Right atrium auricular region (tissue), 2 donors: Measurements from ENCODE around the gene CCL18. TPM values are rescaled to one million over a fixed set of nuclear protein-coding genes. Genes with fewer than 3 reads are reported as not detected.
"Not testable (repeated sequence)": the region's sequence is repeated elsewhere in the genome, so short reads cannot be mapped to it uniquely, and the experiment has no call there.

Source experiments
- DNase-seq: peaks from one replicate; pipeline ENCODE4 v3.0.0-alpha.2; 2019; ENCODE audit warnings: low spot score
- H3K27ac ChIP-seq, 2 donors: fragments of 200-600 bp; sonication (generic); 1 replicate in 1 of 2; 2 replicates in 1 of 2; pipeline ENCODE4 v1.5.1; 2016 to 2019
- H3K27me3 ChIP-seq, 2 donors: fragments of 200-600 bp; sonication (generic); one replicate each; pipeline versions ENCODE4 v1.5.1 to v1.6.0; 2017 to 2019
- H3K36me3 ChIP-seq: fragments of 200-600 bp; sonication (generic); one replicate; pipeline ENCODE4 v1.5.1; 2016
- H3K4me1 ChIP-seq, 2 donors: fragments of 200-600 bp; sonication (generic); one replicate each; pipeline versions ENCODE4 v1.5.1 to v1.6.0; 2017 to 2019
- H3K4me3 ChIP-seq, 2 donors: fragments of 200-600 bp; sonication (generic); 1 replicate in 1 of 2; 2 replicates in 1 of 2; pipeline ENCODE4 v1.5.1; 2017 to 2019; ENCODE audit warnings: mild to moderate bottlenecking in 1 of 2, moderate library complexity in 1 of 2
- H3K9me3 ChIP-seq, 2 donors: fragments of 200-600 bp; sonication (generic); one replicate each; pipeline ENCODE4 v1.5.1; 2019
- CTCF ChIP-seq, 2 donors: fragments of 200-600 bp; sonication (generic); IDR thresholded peaks; one replicate each; pipeline ENCODE4 v1.5.1; 2019; ENCODE audit warnings: antibody characterized with exemption in 2 of 2
- total RNA-seq, 2 donors: library from RNA; depleted of rRNA; stranded (reverse); fragments of >200 nt; gene quantifications; one replicate each; pipeline ENCODE4 v1.1.0, GENCODE V29; 2016

The CCL18 gene
- total RNA-seq, 2 donors from 2014 or later, result 1.0 to 3.6 TPM

- H3K27me3 ChIP-seq, result no peaks in the 10 kb centered on the region
- H3K4me1 ChIP-seq, result no peaks in the 10 kb centered on the region
- no peak for TF ChIP-seq CTCF (IDR thresholded peaks at IDR 0.05)
- no peaks in the 10 kb centered on the region for H3K36me3 ChIP-seq
- no peak overlapping the region for H3K4me3 ChIP-seq
- H3K9me3 ChIP-seq, result no peaks in the 10 kb centered on the region
- DNase-seq, result no peak
- H3K27ac ChIP-seq, result no peak overlapping the region
These were observed 53.7 kb downstream of the CCL18 start for GRCh38 chr17:36117505-36118382.

GRCh38 chr17:36118477-36119353, 54.6 kb downstream of the CCL18 start:
- no peaks in the 10 kb centered on the region for H3K9me3 ChIP-seq
- H3K4me3 ChIP-seq, result no peak overlapping the region
- H3K27me3 ChIP-seq, result no peaks in the 10 kb centered on the region
- H3K27ac ChIP-seq, result no peak overlapping the region
- no peak for TF ChIP-seq CTCF (IDR thresholded peaks at IDR 0.05)
- DNase-seq, result no peak
- no peaks in the 10 kb centered on the region for H3K36me3 ChIP-seq
- no peaks in the 10 kb centered on the region for H3K4me1 ChIP-seq

- no peaks in the 10 kb centered on the region for H3K27me3 ChIP-seq
- TF ChIP-seq CTCF (IDR thresholded peaks at IDR 0.05), result no peak
- H3K4me1 ChIP-seq, result no peaks in the 10 kb centered on the region
- no peaks in the 10 kb centered on the region for H3K36me3 ChIP-seq
- H3K4me3 ChIP-seq, result no peak overlapping the region
- DNase-seq, result no peak
- H3K9me3 ChIP-seq, result peaks cover 0 to 6% of the 10 kb centered on the region in 2 donors
- H3K27ac ChIP-seq, result no peak overlapping the region
These were observed 56.1 kb downstream of the CCL18 start for GRCh38 chr17:36120221-36120620.

GRCh38 chr17:36121099-36121498, 57.0 kb downstream of the CCL18 start:
- H3K27ac ChIP-seq, DNase-seq, H3K4me1 ChIP-seq, H3K4me3 ChIP-seq, H3K36me3 ChIP-seq, H3K27me3 ChIP-seq: not testable (repeated sequence)
- H3K9me3 ChIP-seq, result peaks cover 0 to 15% of the 10 kb centered on the region in 2 donors

Other genes with a start within 250 kb of the CCL18 start
- gene HEATR9, start 195.4 kb upstream of the CCL18 start, total RNA-seq, result not detected
- 1 to 10 TPM; 1.0 to 3.1 TPM for gene CCL5, start 183.9 kb upstream of the CCL18 start, total RNA-seq
- gene RDM1, start 133.5 kb upstream of the CCL18 start, total RNA-seq, result not detected
- gene LYZL6, start 120.6 kb upstream of the CCL18 start, total RNA-seq, result not detected
- not detected for gene CCL16, start 82.8 kb upstream of the CCL18 start, total RNA-seq
- 10 to 100 TPM in 1 of 2 donors, 1 to 10 TPM in 1; 4.1 to 13.0 TPM for gene CCL14, start 77.5 kb upstream of the CCL18 start, total RNA-seq
- not detected for gene CCL15, start 62.7 kb upstream of the CCL18 start, total RNA-seq
- not detected for gene CCL23, start 46.3 kb upstream of the CCL18 start, total RNA-seq
- 1 to 10 TPM; 1.0 to 2.0 TPM for gene CCL3, start 25.9 kb downstream of the CCL18 start, total RNA-seq
- 1 to 10 TPM; 1.7 to 2.8 TPM for gene CCL4, start 39.6 kb downstream of the CCL18 start, total RNA-seq
- gene TBC1D3B, start 112.4 kb downstream of the CCL18 start, total RNA-seq, result not detected
- not detected for gene CCL3L1, start 132.5 kb downstream of the CCL18 start, total RNA-seq
- under 1 TPM in 1 of 2 donors, not detected in 1; 0.39 TPM for gene CCL4L2, start 146.8 kb downstream of the CCL18 start, total RNA-seq
- not detected for gene TBC1D3I, start 200.3 kb downstream of the CCL18 start, total RNA-seq